ENCODE data around the gene UNC13B. TPM values are rescaled to one million over a fixed set of nuclear protein-coding genes. Genes with fewer than 3 reads are reported as not detected.
"Not testable (repeated sequence)": the region's sequence is repeated elsewhere in the genome, so short reads cannot be mapped to it uniquely, and the experiment has no call there.

UNC13B gene
- total and polyA plus RNA-seq, 8 donors, result 70.0 to 92.8 (median 86.3) TPM

- Histone ChIP-seq H3K27me3 (no peaks in the 10 kb centered on the region), H3K4me1 (no peaks in the 10 kb centered on the region), H3K36me3 (no peaks in the 10 kb centered on the region), H3K4me3 (no peak overlapping the region), H3K27ac (peak overlapping the region in 1 of 2 donors; percentile 34), H3K9me3 (peaks cover 0 to 8% of the 10 kb centered on the region in 2 donors)
- peak; percentile 76 for ATAC-seq
- TF ChIP-seq CTCF (IDR thresholded peaks at IDR 0.05), result no peak
- no peak for DNase-seq
- intact Hi-C loops (cut with DNase I), result no loop called here
Observed at GRCh38 chr9:35179347-35180280, 17.8 kb downstream of the UNC13B start.

GRCh38 chr9:35180801-35181200 lies 19.0 kb downstream of the UNC13B start:
- no peaks in the 10 kb centered on the region for H3K27me3 ChIP-seq
- H3K36me3 ChIP-seq, result no peaks in the 10 kb centered on the region
- no peaks in the 10 kb centered on the region for H3K4me1 ChIP-seq
- intact Hi-C loops (cut with DNase I), result no loop called here
- no peak overlapping the region for H3K4me3 ChIP-seq
- no peak for DNase-seq
- TF ChIP-seq CTCF (IDR thresholded peaks at IDR 0.05), result no peak
- H3K9me3 ChIP-seq, result peaks cover 0 to 8% of the 10 kb centered on the region in 2 donors
- ATAC-seq, result peak; percentile 81
- no peak overlapping the region for H3K27ac ChIP-seq

GRCh38 chr9:35182401-35182800 lies 20.6 kb downstream of the UNC13B start:
- H3K4me1 ChIP-seq; H3K27me3 ChIP-seq; ATAC-seq; H3K36me3 ChIP-seq; DNase-seq; intact Hi-C loops (cut with DNase I); H3K4me3 ChIP-seq; H3K27ac ChIP-seq: not testable (repeated sequence)
- H3K9me3 ChIP-seq, result peaks cover 0 to 14% of the 10 kb centered on the region in 2 donors

GRCh38 chr9:35182996-35183754 lies 21.4 kb downstream of the UNC13B start:
- H3K9me3 ChIP-seq, result peaks cover 0 to 14% of the 10 kb centered on the region in 2 donors
- H3K27me3 ChIP-seq; H3K36me3 ChIP-seq; H3K27ac ChIP-seq; DNase-seq; ATAC-seq; H3K4me3 ChIP-seq; intact Hi-C loops (cut with DNase I); H3K4me1 ChIP-seq: not testable (repeated sequence)

- H3K4me3 ChIP-seq; H3K27ac ChIP-seq; DNase-seq; H3K4me1 ChIP-seq; H3K27me3 ChIP-seq; intact Hi-C loops (cut with DNase I); ATAC-seq; H3K36me3 ChIP-seq: not testable (repeated sequence)
- peaks cover 0 to 14% of the 10 kb centered on the region in 2 donors for H3K9me3 ChIP-seq
Observed at GRCh38 chr9:35183755-35184480, 22.1 kb downstream of the UNC13B start.

GRCh38 chr9:35186524-35186923 lies 24.7 kb downstream of the UNC13B start:
- Histone ChIP-seq H3K27me3 (no peaks in the 10 kb centered on the region), H3K4me3 (no peak overlapping the region), H3K9me3 (peaks cover 0 to 16% of the 10 kb centered on the region in 2 donors), H3K27ac (no peak overlapping the region), H3K4me1 (no peaks in the 10 kb centered on the region), H3K36me3 (peaks cover 0 to 4% of the 10 kb centered on the region in 2 donors)
- DNase-seq (no peak), ATAC-seq (no peak)
- no peak for TF ChIP-seq CTCF (IDR thresholded peaks at IDR 0.05)
- intact Hi-C loops (cut with DNase I), result no loop called here

Measured in left lung (tissue), 10 donors.